Activated T-helper 1 cell treated with Interleukin-2 at 50 U/mL for 16 hours (primary cell): Measurements from ENCODE around the gene MREG.
A peak's percentile ranks its signal among the peaks of the same experiment; 100 is the strongest.
"Not testable (repeated sequence)": the region's sequence is repeated elsewhere in the genome, so short reads cannot be mapped to it uniquely, and the experiment has no call there.

ENCODE experiments used
- DNase-seq: peaks from one replicate; pipeline ENCODE4 v3.0.0-alpha.2; 2020; ENCODE audit warnings: low read depth

MREG gene

DNA sequence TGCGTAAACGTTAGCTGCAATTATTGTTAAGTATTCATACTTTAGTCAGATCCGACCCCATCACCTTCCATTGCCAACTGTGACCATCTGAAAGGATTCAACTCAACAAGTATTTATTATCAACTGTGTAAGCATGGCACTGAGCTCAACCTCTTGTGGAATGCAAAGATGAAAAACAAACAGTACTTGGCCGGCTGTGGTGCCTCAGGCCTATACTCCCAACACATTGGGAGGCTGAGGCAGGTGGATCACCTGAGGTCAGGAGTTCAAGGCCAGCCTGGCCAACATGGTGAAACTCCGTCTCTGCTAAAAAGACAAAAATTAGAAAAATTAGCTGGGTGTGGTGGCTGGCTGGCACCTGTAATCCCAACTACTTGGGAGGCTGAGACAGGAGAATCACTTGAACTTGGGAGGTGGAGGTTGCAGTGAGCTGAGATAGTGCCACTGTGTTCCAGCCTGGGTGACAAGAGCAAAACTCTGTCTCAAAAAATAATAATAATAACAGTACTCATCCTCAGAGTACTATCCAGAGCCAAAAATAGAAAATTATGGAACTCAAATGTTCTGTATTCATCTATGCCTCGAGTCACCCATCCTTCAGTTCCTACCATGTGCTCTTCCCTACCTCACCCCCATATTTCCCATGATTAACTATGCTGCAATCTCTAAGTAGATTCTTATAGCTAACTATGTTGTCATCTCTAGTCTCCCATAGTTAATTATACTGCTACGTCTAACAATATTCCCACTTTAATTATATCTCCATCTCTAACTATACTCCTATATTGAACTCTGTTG lies 8.6 kb upstream of the MREG start:
- DNase-seq: no peak

- no peak for DNase-seq
Measured at GRCh38 chr2:216018709-216019108, 5.4 kb upstream of the MREG start.

DNA sequence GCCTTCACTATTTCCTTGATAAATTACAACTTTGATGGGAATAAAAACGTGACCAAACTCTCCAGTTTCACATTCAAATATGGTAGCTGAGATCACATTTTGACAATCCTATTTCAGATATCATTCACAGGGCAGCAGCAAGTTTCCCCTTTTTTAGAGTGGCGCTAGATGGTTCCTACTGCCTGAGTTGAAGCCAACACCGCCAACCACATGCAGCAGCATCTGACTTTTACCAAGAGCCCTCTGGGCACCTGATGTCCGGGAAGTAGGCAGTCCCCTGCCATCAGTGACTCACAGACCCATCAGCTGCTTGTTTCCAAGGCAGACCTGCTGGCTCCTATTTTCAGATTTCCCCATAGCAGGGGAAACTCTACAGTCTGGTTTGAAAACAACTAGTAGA lies 4.0 kb upstream of the MREG start:
- no peak for DNase-seq

DNA sequence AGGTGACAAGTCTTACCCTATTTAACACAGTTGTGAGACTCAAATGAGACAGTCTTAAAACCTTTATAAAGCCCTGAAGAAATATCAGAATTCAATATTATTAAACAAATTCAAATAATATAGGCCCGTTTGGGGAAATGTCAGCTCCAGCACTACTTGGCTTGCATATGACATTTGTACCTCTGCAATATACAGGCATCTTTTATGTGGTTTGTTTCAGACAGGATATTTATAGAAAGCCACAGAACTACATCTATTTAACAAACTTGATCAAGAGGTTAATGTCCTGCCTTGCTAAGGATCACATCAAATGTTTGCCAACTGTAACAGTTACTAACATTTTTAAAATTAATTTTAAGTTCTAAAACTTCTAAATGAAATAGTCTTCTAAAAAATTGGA lies 3.2 kb upstream of the MREG start:
- DNase-seq: no peak

- no peak for DNase-seq
Measured at GRCh38 chr2:216015722-216016464, 2.5 kb upstream of the MREG start.

DNA sequence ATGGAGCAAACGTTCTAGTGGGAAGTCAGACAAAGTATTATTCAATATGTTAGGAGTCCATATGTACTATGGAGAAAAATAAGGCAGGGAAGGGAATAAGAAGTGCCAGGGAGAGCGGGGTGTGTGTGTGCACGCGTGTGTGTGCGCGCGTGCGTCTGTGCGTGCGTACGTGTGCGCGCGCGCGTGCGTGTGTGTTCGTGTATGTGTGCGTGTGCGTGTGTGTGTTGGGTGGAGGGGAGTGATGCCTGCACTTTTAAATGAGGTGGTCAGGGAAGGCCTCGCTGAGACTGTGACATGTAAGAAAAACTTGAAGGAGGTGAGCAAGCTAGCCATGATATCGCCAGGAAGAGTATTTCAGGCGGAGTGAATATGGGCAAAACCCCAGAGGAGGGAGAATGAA lies 1.6 kb upstream of the MREG start:
- DNase-seq: no peak

- DNase-seq: no peak
Measured at GRCh38 chr2:216014006-216014405, 655 bp upstream of the MREG start.

DNA sequence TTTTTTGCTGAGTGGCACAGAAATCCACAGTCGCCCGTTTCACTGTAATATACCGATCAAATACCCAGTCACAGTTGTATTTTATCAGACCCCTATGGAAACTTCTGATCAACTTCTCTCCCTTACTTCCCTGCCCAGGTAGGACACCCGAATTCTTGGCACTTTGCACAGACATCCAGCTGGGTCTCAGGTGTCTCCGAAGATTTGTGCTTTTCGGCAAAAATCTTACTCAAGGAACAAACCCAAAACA lies 596 bp downstream of the MREG start:
- DNase-seq: no peak

DNA sequence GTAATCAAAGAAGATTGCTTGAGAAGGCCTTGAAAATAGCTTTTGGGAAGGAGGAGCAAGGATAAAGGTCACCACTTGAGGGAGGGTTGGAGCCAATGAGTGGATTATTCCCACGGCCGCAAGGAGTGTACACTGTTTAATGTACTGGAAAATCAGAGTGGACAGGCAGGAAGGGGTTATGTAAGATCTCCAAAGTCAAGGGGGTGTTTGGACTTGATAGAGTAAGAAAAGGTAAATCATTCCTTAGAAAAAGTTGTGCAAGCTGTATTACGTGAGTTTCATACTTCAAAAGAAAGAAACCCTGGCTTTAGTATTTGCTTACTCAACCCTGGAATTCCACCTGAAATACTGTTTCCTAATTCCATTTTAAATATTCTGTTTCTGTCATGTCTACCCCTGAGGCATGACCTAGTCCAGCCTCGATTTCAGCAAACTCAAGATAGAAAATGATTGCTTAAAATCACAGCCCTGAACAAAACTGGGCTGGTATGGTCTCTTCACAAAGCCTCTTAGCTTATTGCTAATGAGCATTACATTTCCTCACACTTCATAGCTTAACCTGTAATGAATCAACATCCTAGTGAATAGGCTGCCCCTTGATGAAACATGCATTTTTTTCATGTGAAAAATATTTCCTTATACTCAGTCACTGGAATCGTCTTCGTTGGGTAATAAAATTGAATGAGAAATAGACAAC lies 1.1 kb downstream of the MREG start:
- no peak for DNase-seq

GRCh38 chr2:216009215-216009614 lies 4.1 kb downstream of the MREG start:
- DNase-seq: not testable (repeated sequence)

DNA sequence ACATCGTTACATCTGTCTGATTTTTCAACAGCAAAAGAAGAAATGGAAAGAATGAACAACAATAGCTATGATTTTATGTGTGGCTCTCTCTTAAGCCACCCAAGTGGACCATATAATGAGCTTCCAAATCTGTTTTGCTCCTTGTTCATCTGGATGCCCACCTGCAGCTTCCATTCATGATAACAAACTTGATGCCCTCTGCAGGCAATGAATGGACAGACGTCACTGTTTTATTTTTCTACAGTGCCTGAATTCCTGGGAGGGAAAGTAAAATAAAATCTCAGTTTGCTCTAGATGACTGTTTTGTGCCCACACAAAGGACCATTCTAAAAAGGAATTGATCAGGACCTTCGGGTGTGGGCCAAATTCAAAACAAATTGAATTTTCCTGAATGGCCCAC lies 5.0 kb downstream of the MREG start:
- no peak for DNase-seq

DNA sequence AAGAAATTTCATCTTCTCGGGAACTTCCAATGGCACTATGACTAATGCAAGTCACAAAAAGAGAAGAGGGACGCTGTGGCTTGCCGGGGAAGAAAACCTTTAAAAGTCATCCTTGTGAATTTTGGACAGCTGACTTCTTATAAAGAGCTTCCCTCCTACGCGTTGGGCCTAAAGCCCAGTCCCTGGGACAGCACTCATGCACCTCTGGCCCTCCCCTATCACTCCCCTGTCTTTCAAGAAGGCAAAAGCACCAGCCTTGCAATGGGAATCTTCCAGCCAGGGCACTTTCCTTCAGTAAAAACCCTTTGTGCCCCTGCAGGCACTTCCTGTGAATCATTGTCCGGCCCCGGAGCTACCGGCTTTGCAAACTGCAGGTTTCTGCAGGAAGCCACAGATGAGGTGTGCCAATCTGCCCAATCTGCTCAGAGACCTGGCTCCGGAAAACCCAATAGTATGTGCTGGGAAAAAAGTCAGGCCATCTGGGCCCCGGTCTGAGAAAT lies 7.1 kb downstream of the MREG start:
- peak; percentile 15 for DNase-seq

DNA sequence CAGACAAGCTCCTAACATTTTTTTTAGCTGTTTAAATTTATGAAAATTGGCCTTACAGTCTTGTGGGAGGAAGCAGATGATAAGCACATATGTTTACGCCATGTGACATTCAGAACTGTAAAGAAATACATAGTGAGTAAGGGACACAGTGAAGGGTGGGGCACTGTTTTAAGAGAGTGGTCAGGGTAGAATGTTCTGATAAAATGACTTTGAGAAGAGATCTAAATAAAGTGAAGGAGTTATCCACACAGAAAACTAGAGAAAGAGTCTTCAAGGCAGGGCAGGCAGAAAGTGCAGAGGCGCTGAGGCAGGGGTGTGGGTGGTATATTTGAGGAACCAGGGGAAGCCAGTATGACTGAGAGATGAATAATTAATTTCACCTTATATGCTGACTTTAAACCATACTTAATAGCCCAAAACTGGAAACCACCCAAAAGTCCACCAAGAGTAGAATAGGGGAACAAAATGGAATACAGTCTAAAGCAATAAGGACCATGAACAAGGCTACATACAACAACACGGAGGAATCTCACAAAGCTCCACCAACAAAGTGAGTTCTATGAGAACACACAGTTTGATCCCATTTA lies 8.6 kb downstream of the MREG start:
- DNase-seq: no peak

- DNase-seq: no peak
Measured at GRCh38 chr2:216003876-216004696, 9.3 kb downstream of the MREG start.

DNA sequence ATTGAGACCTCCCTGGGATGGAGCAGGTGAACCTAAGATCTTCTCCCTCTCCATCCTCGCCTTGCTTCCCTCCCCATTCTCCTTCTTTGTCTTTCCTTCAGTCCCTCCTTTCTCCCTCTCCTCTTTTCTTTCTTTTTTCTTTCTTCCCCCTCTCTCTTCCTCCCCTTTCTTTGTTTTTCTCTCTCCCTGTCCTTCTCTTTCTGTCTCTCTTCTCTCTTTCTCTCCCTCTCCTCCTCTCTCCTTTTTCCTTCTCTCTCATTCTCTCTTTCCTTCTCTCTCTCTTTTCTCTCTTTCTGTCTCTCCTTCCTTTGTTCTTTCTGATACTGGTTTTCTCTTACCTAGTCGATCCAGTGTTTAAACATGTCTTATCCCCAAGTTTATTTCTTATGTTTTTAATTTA lies 10.7 kb downstream of the MREG start:
- no peak for DNase-seq

- DNase-seq: no peak
Measured at GRCh38 chr2:216002101-216002678, 11.2 kb downstream of the MREG start.

GRCh38 chr2:216001216-216002100 lies 11.9 kb downstream of the MREG start:
- no peak for DNase-seq

GRCh38 chr2:215998636-215999035 lies 14.7 kb downstream of the MREG start:
- DNase-seq: no peak

DNA sequence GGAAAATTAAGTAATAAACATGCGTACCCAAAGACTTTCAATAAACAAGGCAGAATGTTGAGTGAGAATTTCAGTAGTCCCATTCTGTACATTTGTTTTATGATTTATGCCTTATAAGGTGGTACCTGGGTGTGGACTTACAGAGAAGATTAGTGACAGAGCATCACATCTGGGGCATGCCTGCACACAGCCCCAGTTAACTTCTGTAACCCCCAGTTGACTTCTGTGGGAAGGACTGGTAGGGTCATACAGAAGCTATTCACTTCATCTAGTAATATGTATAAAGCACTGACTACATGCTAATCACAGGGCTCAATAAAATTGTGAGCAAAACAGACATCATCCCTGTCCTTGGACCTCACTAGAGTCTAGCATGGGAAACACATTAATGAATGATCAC lies 16.1 kb downstream of the MREG start:
- DNase-seq: no peak

DNA sequence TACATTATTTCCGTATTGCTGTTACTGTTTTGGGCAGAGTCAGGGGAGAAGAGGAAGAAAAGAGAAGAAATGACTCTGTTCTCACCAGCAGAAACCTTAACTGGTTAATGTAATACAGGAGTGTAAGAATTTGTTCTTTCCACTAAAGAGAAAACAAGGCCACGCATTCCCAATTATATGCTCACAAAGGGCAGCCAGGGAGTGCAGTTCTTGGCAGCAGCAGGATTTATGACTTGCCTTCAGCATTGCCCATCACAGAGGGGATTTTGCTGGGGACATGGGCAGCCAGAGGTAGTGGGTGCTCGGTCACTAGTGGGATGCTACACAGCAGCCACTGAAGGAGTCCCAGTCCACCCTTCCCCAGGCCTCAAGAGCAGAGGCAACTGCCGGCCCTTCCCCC lies 18.4 kb downstream of the MREG start:
- no peak for DNase-seq
